Naive thymus-derived CD4-positive, alpha-beta T cell (primary cell): ENCODE measurements around the gene TAF5. TPM values are rescaled to one million over a fixed set of nuclear protein-coding genes. Genes with fewer than 3 reads are reported as not detected.

ENCODE experiments used
- ATAC-seq: fragments of 150-1000 bp; cut with Tn5 transposase; 2 replicates; pipeline ENCODE4 v1.10.0; 2021; ENCODE audit warnings: mild to moderate bottlenecking, moderate library complexity
- CTCF ChIA-PET: fragments of 350-600 bp; sonication (Branson Sonifier 250); formaldehyde crosslinking; loops from one replicate; lab custom pipeline; 2021; ENCODE audit warnings: antibody characterized with exemption; lab: Charles Lee
- POLR2A ChIA-PET: fragments of 350-600 bp; sonication (Branson Sonifier 250); formaldehyde crosslinking; loops from one replicate; lab custom pipeline; 2021; ENCODE audit warnings: antibody characterized with exemption, inconsistent platforms; lab: Charles Lee
- DNase-seq, 9 donors: peaks; one replicate each; pipeline versions ENCODE4 v3.0.0 to v3.0.0-alpha.2; 2020 to 2022; ENCODE audit warnings: mixed read lengths in 1 of 9
- H3K27ac ChIP-seq: one replicate; pipeline ENCODE4 v1.7.0; 2013; ENCODE audit warnings: mild to moderate bottlenecking, low read depth, low read length, moderate library complexity
- H3K27me3 ChIP-seq, 2 donors: one replicate each; pipeline ENCODE4 v1.7.0; 2013; ENCODE audit warnings: low read length in 2 of 2, mild to moderate bottlenecking in 2 of 2, moderate library complexity in 2 of 2; ENCODE audit not compliant: control insufficient read depth in 2 of 2, insufficient read depth in 2 of 2
- H3K36me3 ChIP-seq, 3 experiments: 1 replicate in 2 of 3; 2 replicates in 1 of 3; pipeline ENCODE4 v1.7.0; 2013; ENCODE audit warnings: low read length in 3 of 3, mild to moderate bottlenecking in 3 of 3, moderate library complexity in 1 of 3; ENCODE audit not compliant: insufficient read depth in 3 of 3, control insufficient read depth in 2 of 3
- H3K4me1 ChIP-seq, 2 donors: one replicate each; pipeline ENCODE4 v1.7.0; 2013; ENCODE audit warnings: low read length in 2 of 2, mild to moderate bottlenecking in 2 of 2, moderate library complexity in 1 of 2; ENCODE audit not compliant: control insufficient read depth in 2 of 2, insufficient read depth in 2 of 2
- H3K4me3 ChIP-seq: 2 replicates; pipeline ENCODE4 v1.7.0; 2013; ENCODE audit warnings: mild to moderate bottlenecking, low read length
- H3K9me3 ChIP-seq, 3 experiments: 1 replicate in 2 of 3; 2 replicates in 1 of 3; pipeline ENCODE4 v1.7.0; 2013; ENCODE audit warnings: low read length in 3 of 3; ENCODE audit not compliant: control insufficient read depth in 2 of 3
- H3K27ac Mint-ChIP-seq, 9 donors: one replicate each; pipeline ENCODE4 v1.8.0; 2020 to 2022; ENCODE audit warnings: mixed read lengths in 9 of 9, mild to moderate bottlenecking in 8 of 9, moderate library complexity in 5 of 9, inconsistent platforms in 2 of 9
- H3K27me3 Mint-ChIP-seq, 5 donors: one replicate each; pipeline ENCODE4 v1.8.0; 2021 to 2022; ENCODE audit warnings: mixed read lengths in 5 of 5, mild to moderate bottlenecking in 1 of 5
- H3K36me3 Mint-ChIP-seq, 5 donors: one replicate each; pipeline ENCODE4 v1.8.0; 2020 to 2022; ENCODE audit warnings: mixed read lengths in 5 of 5, mild to moderate bottlenecking in 3 of 5, inconsistent platforms in 1 of 5
- H3K4me1 Mint-ChIP-seq, 7 donors: one replicate each; pipeline ENCODE4 v1.8.0; 2020 to 2022; ENCODE audit warnings: mixed read lengths in 7 of 7, mild to moderate bottlenecking in 3 of 7, inconsistent platforms in 1 of 7
- H3K4me3 Mint-ChIP-seq, 10 donors: one replicate each; pipeline ENCODE4 v1.8.0; 2020 to 2022; ENCODE audit warnings: mild to moderate bottlenecking in 10 of 10, mixed read lengths in 10 of 10, moderate library complexity in 6 of 10, inconsistent platforms in 2 of 10
- H3K9me3 Mint-ChIP-seq, 11 donors: one replicate each; pipeline ENCODE4 v1.8.0; 2020 to 2022; ENCODE audit warnings: mixed read lengths in 11 of 11, mild to moderate bottlenecking in 4 of 11, inconsistent platforms in 1 of 11, moderate library complexity in 1 of 11
- intact Hi-C, 2 donors: fragments of 100-400 bp; cut with micrococcal nuclease; formaldehyde crosslinking; loops; one replicate each; pipeline ENCODE4 v1.15.1; 2023
- polyA plus RNA-seq, 2 donors: library from polyadenylated mRNA; unstranded; fragments of 300-500 nt; fragmentation: Illumina TruSeq; gene quantifications; one replicate each; pipeline ENCODE4 v1.2.3, GENCODE V29; 2021
- total RNA-seq, 6 experiments: library from RNA in 5 of 6; stranded (reverse) in 5 of 6; gene quantifications; 1 replicate in 5 of 6; 2 replicates in 1 of 6; pipeline ENCODE4 v1.2.3 and lab custom pipeline; 2021 to 2026

The TAF5 gene
- total and polyA plus RNA-seq, 7 experiments from 2014 or later: 2.4 to 8.9 (median 6.4) TPM

GRCh38 chr10:103367379-103367781 is 396 bp upstream of the TAF5 start:
- Histone ChIP-seq H3K27ac (peak overlapping the region; percentile 77), H3K36me3 (peaks cover 0 to 7% (median 0%) of the 10 kb centered on the region in 3 experiments), H3K4me1 (peaks cover 4 to 11% of the 10 kb centered on the region in 2 donors), H3K27me3 (no peaks in the 10 kb centered on the region), H3K9me3 (no peaks in the 10 kb centered on the region), H3K4me3 (peak overlapping the region; percentile 58)
- ATAC-seq (no peak), DNase-seq (peak in 1 of 9 donors; percentile 14)
- Mint-ChIP-seq H3K36me3 (peaks cover 0 to 9% (median 4%) of the 10 kb centered on the region in 5 donors), H3K4me1 (peaks cover 0 to 35% (median 23%) of the 10 kb centered on the region in 7 donors), H3K4me3 (peak overlapping the region; percentile 91 to 99 (median 94)), H3K27ac (peak overlapping the region; percentile 78 to 98 (median 89)), H3K9me3 (peaks cover 0 to 2% (median 0%) of the 10 kb centered on the region in 11 donors), H3K27me3 (no peaks in the 10 kb centered on the region)
- CTCF ChIA-PET: no interaction called here
- intact Hi-C loops: loop anchor here (1.0 to 10.0 kb wide), 14 partner anchors 16 to 1235 kb away; partner anchors contain the start of genes ACTR1A (in 2 of the 2), PCGF6 (in 2 of the 2), PPRC1 (in 2 of the 2) and STN1 (in 2 of the 2)
- POLR2A ChIA-PET: interaction anchor here (0.6 to 4.1 kb wide), 5 partner anchors 10 to 174 kb away, joined by 3 to 24 read pairs (median 4); partner anchors contain the start of genes ATP5MK, NT5C2, PCGF6 and PDCD11

GRCh38 chr10:103373544-103373943 is 5.8 kb downstream of the TAF5 start:
- Mint-ChIP-seq H3K36me3 (peaks cover 7 to 18% (median 15%) of the 10 kb centered on the region in 5 donors), H3K27me3 (no peaks in the 10 kb centered on the region), H3K4me1 (peaks cover 17 to 49% (median 32%) of the 10 kb centered on the region in 7 donors), H3K4me3 (peak overlapping the region in 8 of 10 donors; percentile 2 to 67 (median 10)), H3K9me3 (no peaks in the 10 kb centered on the region), H3K27ac (peak overlapping the region; percentile 14 to 88 (median 66))
- Histone ChIP-seq H3K4me1 (peaks cover 4 to 17% of the 10 kb centered on the region in 2 donors), H3K36me3 (peaks cover 0 to 21% (median 0%) of the 10 kb centered on the region in 3 experiments), H3K27ac (no peak overlapping the region), H3K27me3 (no peaks in the 10 kb centered on the region), H3K9me3 (no peaks in the 10 kb centered on the region), H3K4me3 (no peak overlapping the region)
- intact Hi-C loops: no loop called here
- ChIA-PET CTCF (interaction anchor here (0.6 kb wide), 1 partner anchor 500 kb away, joined by 4 read pairs; no protein-coding TSS in a partner anchor), POLR2A (interaction anchor here (0.6 kb wide), 1 partner anchor 74 kb away, joined by 4 read pairs; no protein-coding TSS in a partner anchor)
- DNase-seq: peak in 2 of 9 donors; percentile 10 to 21
- no peak for ATAC-seq

GRCh38 chr10:103374263-103374662 is 6.5 kb downstream of the TAF5 start:
- peak overlapping the region in 6 of 9 donors; percentile 6 to 88 (median 41) for H3K27ac Mint-ChIP-seq
- peak in 2 of 9 donors; percentile 21 to 30 for DNase-seq

GRCh38 chr10:103382769-103383168 is 15.0 kb downstream of the TAF5 start:
- peaks cover 4 to 36% (median 8%) of the 10 kb centered on the region in 3 experiments for H3K36me3 ChIP-seq
- H3K4me1 ChIP-seq: no peaks in the 10 kb centered on the region
- H3K36me3 Mint-ChIP-seq: peaks cover 0 to 24% (median 6%) of the 10 kb centered on the region in 5 donors
- no peak overlapping the region for H3K4me3 ChIP-seq
- DNase-seq (no peak), ATAC-seq (no peak)
- H3K9me3 Mint-ChIP-seq: no peaks in the 10 kb centered on the region
- intact Hi-C loops: no loop called here
- CTCF ChIA-PET: interaction anchor here (0.6 kb wide), 1 partner anchor 303 kb away, joined by 3 read pairs; no protein-coding TSS in a partner anchor
- H3K9me3 ChIP-seq: no peaks in the 10 kb centered on the region
- no peak overlapping the region for H3K27ac Mint-ChIP-seq
- H3K4me1 Mint-ChIP-seq: no peaks in the 10 kb centered on the region
- H3K4me3 Mint-ChIP-seq: no peak overlapping the region
- H3K27ac ChIP-seq: no peak overlapping the region
- no peaks in the 10 kb centered on the region for H3K27me3 ChIP-seq
- POLR2A ChIA-PET: interaction anchor here (0.6 to 1.5 kb wide), 2 partner anchors 14 to 449 kb away, joined by 4 to 6 read pairs; partner anchors contain the start of gene TAF5
- H3K27me3 Mint-ChIP-seq: no peaks in the 10 kb centered on the region

More at GRCh38 chr10:103374263-103374662, 6.5 kb downstream of the TAF5 start:
- H3K4me3 Mint-ChIP-seq: peak overlapping the region in 3 of 10 donors; percentile 34 to 67 (median 36)
- H3K9me3 Mint-ChIP-seq: no peaks in the 10 kb centered on the region
- peaks cover 14 to 46% (median 30%) of the 10 kb centered on the region in 7 donors for H3K4me1 Mint-ChIP-seq
- CTCF ChIA-PET: no interaction called here
- no peak for ATAC-seq
- Histone ChIP-seq H3K36me3 (peaks cover 0 to 24% (median 0%) of the 10 kb centered on the region in 3 experiments), H3K9me3 (no peaks in the 10 kb centered on the region), H3K27ac (no peak overlapping the region), H3K4me1 (peaks cover 4 to 13% of the 10 kb centered on the region in 2 donors), H3K27me3 (no peaks in the 10 kb centered on the region), H3K4me3 (no peak overlapping the region)
- POLR2A ChIA-PET: interaction anchor here (0.6 to 1.5 kb wide), 2 partner anchors 22 to 208 kb away, joined by 3 to 4 read pairs; partner anchors contain the start of genes ATP5MK and PDCD11
- H3K36me3 Mint-ChIP-seq: peaks cover 7 to 21% (median 16%) of the 10 kb centered on the region in 5 donors
- no peaks in the 10 kb centered on the region for H3K27me3 Mint-ChIP-seq
- intact Hi-C loops: no loop called here

DNA sequence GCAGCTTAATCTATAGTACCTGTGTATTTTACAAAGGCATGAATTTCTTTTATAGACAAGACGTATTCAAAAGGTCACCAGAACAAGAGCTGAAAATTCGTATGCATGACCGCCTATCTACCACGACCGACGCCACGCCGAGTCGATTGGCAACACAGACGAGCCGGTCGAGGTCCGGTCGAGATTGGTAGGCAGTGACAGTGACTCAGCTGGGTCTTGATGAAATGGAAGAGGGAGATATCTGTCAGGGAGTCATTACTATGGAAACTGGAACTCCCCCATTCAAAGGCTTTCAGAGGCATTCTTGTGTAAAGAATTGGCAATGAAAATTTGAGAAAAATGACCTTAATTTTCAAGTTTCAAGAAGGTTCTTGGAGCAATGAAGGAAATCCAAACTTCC is 26.4 kb downstream of the TAF5 start:
- POLR2A ChIA-PET: interaction anchor here (3.5 kb wide), 1 partner anchor 26 kb away, joined by 24 read pairs; the partner anchor contains the start of gene TAF5
- Histone ChIP-seq H3K4me3 (no peak overlapping the region), H3K36me3 (peaks cover 4 to 44% (median 8%) of the 10 kb centered on the region in 3 experiments), H3K27me3 (no peaks in the 10 kb centered on the region), H3K4me1 (peaks cover 25 to 33% of the 10 kb centered on the region in 2 donors), H3K9me3 (no peaks in the 10 kb centered on the region), H3K27ac (no peak overlapping the region)
- no peaks in the 10 kb centered on the region for H3K9me3 Mint-ChIP-seq
- H3K36me3 Mint-ChIP-seq: peaks cover 0 to 14% (median 5%) of the 10 kb centered on the region in 5 donors
- DNase-seq (no peak), ATAC-seq (no peak)
- H3K27ac Mint-ChIP-seq: peak overlapping the region in 5 of 9 donors; percentile 16 to 80 (median 62)
- H3K4me1 Mint-ChIP-seq: peaks cover 38 to 64% (median 55%) of the 10 kb centered on the region in 7 donors
- H3K27me3 Mint-ChIP-seq: no peaks in the 10 kb centered on the region
- intact Hi-C loops: loop anchor here in 1 of 2 donors (10.0 kb wide), 1 partner anchor 871 kb away; the partner anchor contains the start of gene GSTO2
- peak overlapping the region in 9 of 10 donors; percentile 63 to 99 (median 75) for H3K4me3 Mint-ChIP-seq
- CTCF ChIA-PET: interaction anchor here (0.9 kb wide), 1 partner anchor 1555 kb away, joined by 3 read pairs; no protein-coding TSS in a partner anchor

- Histone ChIP-seq H3K4me3 (peak overlapping the region; percentile 91), H3K36me3 (peaks cover 10 to 46% (median 12%) of the 10 kb centered on the region in 3 experiments), H3K27ac (peak overlapping the region; percentile 87), H3K9me3 (no peaks in the 10 kb centered on the region), H3K4me1 (peaks cover 25 to 33% of the 10 kb centered on the region in 2 donors), H3K27me3 (no peaks in the 10 kb centered on the region)
- H3K4me3 Mint-ChIP-seq: peak overlapping the region; percentile 91 to 99 (median 99)
- H3K4me1 Mint-ChIP-seq: peaks cover 42 to 68% (median 62%) of the 10 kb centered on the region in 7 donors
- H3K27me3 Mint-ChIP-seq: no peaks in the 10 kb centered on the region
- CTCF ChIA-PET: no interaction called here
- ATAC-seq (no peak), DNase-seq (peak in 1 of 9 donors; percentile 26)
- H3K27ac Mint-ChIP-seq: peak overlapping the region; percentile 84 to 97 (median 95)
- intact Hi-C loops: loop anchor here (1.0 to 10.0 kb wide), 6 partner anchors 27 to 893 kb away; partner anchors contain the start of genes CNNM2 (in 2 of the 2), PCGF6 (in 2 of the 2), ACTR1A (in 1 of the 2) and BORCS7 (in 1 of the 2)
- no peaks in the 10 kb centered on the region for H3K9me3 Mint-ChIP-seq
- H3K36me3 Mint-ChIP-seq: peaks cover 0 to 19% (median 9%) of the 10 kb centered on the region in 5 donors
- POLR2A ChIA-PET: interaction anchor here (0.6 to 3.5 kb wide), 6 partner anchors 8 to 801 kb away, joined by 3 to 24 read pairs (median 3); partner anchors contain the start of gene TAF5
These were observed 27.9 kb downstream of the TAF5 start for GRCh38 chr10:103395754-103396066.
